HG03354 (cell line): ENCODE results near the gene PRCP.

ENCODE experiments used
- ATAC-seq: cut with Tn5 transposase; IDR thresholded peaks from one replicate; pipeline ENCODE4 v1.9.1; 2021; ENCODE audit warnings: mild to moderate bottlenecking; ENCODE audit not compliant: unreplicated experiment, poor library complexity, severe bottlenecking

Gene PRCP

GRCh38 chr11:82843057-82843795 is 57.0 kb downstream of the PRCP start:
- no peak for ATAC-seq

GRCh38 chr11:82842019-82842418 is 58.2 kb downstream of the PRCP start:
- ATAC-seq, result no peak

GRCh38 chr11:82837650-82838049 is 62.6 kb downstream of the PRCP start:
- no peak for ATAC-seq

GRCh38 chr11:82832983-82833382 is 67.2 kb downstream of the PRCP start:
- ATAC-seq, result no peak

GRCh38 chr11:82831364-82831763 is 68.9 kb downstream of the PRCP start:
- no peak for ATAC-seq

DNA sequence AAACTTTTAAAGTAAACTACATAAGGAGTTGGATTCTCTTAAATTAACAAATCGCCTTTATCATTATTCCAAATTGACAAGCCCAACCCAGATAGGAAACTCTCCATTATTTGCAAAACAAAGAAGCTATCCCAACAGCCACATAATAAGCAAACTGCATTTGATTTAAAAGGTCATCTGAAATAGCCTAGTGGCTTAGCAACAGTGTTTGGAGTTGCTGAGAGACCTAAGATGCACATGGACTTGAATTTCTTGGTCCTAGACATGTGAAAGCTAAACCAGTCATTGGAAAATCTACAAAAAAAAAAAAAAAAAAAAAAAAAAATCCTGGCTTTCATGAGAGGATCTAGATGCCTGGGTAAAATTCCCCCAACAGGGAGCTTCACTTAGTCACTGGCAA is 69.5 kb downstream of the PRCP start:
- ATAC-seq, result no peak

DNA sequence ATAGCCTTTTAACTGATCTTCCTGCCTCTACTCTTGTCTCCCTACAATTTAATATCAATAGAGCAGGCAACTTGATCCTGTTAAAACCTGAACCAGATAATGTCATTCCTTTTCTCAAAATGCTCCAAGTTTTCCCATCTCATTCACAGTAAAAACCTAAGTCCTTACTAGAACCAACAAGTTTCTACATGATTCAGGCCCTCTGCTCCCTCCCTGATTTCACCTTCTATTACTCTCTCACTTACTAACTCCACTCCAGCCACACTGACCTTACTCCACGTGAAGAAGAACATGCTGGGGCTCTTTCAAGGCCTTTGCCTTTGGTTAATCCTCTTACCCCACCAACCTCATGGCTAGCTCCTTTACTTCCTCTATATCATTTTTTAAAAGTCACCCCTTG is 71.1 kb downstream of the PRCP start:
- ATAC-seq, result no peak

DNA sequence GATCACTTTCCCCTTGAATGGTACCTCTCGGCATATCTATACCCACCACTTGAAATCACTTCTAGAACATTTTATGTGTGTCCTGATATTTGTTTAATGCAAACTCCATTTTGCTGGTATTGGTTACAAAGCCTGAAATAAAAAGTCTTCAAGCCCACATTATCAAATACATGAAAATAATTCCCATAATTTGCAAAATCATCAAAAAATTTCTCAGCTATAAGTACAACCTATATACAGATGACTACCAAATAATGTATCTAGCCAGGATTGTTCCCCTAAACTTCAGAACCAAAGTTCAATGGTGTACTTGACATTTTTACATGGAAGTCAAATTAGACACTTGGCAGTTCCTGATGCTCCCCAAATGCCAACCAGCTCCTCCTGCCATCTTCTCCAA is 71.8 kb downstream of the PRCP start:
- ATAC-seq, result no peak

DNA sequence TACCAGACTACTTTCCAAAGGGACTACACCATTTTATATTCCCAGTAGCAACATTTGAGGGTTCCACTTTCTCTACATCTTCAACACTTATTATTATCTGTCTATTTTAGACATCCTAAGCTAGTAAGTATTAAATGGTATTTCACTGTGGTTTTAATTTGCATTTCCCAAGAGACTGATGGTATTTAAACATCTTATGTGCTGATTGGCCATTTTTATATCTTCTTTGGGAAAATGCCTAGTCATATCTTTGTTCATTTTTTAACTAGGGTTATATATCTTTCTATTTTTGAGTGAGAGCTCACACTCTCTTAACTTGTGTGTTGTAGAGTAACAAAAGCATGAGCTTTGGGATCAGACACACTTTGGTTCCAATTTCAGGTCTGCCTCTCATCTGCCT is 73.7 kb downstream of the PRCP start:
- ATAC-seq, result no peak

- ATAC-seq, result no peak
These were observed 76.3 kb downstream of the PRCP start for GRCh38 chr11:82823647-82824619.

GRCh38 chr11:82818409-82819043 is 81.7 kb downstream of the PRCP start:
- no peak for ATAC-seq

- no peak for ATAC-seq
These were observed 84.8 kb downstream of the PRCP start for GRCh38 chr11:82815406-82815805.

DNA sequence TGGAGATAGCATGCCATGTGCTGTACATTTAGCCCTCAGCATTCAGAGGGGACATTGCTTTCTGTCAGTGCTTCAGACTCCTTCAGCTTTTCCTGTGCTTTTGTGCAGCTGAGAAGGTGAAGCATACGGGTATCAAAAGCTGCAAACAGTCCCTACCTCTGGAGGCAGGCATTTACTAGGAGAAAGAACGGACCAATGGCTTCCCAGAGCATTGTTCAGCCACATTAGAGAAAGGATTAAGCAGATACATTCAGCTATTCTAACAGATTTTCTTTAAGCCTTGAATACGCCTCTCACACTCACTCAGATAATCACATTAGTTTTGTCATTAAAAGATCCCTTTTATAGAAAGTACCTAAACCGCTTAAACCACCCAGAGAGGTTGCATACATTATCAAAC is 85.9 kb downstream of the PRCP start:
- ATAC-seq, result no peak

DNA sequence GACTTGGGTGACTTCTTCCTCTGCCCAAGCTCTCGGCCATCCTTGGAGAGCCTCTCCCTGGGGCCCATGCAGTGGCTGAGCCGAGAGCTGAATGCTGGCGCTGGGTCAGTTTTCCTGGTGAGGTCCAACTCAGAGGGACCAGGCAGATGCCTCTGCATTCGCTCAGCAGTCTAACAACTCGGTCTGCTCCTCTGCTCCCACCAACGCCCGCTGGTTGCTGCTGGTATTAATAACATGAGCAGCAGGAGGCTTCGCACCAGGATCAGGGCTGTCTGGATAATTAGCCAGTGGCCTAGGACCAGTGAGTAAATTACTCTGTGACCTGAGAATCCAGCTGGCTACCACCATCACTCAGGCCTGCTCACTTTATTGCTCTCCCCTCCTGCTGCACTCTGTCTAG is 88.9 kb downstream of the PRCP start:
- no peak for ATAC-seq

GRCh38 chr11:82810738-82811137 is 89.5 kb downstream of the PRCP start:
- no peak for ATAC-seq

GRCh38 chr11:82810326-82810725 is 89.9 kb downstream of the PRCP start:
- no peak for ATAC-seq

DNA sequence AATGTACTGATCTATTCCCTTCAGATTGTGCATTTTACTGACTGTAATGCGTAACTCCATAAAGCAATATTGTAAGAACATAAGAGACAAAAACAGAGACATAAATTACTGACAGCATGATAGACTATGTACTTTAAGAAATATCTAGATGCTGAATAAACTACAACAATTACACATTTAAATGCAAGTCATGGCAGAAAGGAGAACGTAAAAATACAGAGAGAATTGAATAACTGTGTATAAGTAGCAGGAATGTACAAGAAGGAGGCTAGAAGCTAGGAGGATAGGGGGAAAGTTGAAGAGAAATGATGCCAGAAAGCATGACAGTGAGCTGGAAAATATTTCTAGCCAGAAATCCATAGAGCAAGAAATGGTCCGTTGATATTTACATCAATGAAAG is 92.6 kb downstream of the PRCP start:
- ATAC-seq, result no peak

DNA sequence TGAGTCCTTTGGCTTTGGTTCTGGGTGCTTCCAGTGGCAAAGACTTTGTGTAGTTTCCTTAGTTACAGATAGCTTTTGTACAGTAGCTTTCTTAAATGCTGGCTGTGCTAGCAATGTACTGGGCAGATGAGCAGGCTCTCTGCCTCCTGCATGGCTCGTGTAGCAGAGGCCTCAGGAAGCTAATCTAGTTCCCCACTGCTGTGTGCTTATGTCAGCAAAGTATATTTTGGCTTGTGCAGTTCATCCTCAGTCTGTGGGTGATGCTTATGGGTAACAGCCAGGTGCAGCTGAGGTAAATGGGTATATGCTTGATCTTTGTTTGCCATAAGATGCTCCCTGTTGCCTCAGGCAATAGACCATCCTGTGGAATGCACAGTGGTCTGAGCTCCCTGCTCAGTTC is 97.5 kb downstream of the PRCP start:
- ATAC-seq, result no peak

- ATAC-seq, result no peak
These were observed 103.0 kb downstream of the PRCP start for GRCh38 chr11:82796998-82797961.
